ENCODE measurements around the gene TMEM38A.

TMEM38A gene, protein sequence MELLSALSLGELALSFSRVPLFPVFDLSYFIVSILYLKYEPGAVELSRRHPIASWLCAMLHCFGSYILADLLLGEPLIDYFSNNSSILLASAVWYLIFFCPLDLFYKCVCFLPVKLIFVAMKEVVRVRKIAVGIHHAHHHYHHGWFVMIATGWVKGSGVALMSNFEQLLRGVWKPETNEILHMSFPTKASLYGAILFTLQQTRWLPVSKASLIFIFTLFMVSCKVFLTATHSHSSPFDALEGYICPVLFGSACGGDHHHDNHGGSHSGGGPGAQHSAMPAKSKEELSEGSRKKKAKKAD

DNA sequence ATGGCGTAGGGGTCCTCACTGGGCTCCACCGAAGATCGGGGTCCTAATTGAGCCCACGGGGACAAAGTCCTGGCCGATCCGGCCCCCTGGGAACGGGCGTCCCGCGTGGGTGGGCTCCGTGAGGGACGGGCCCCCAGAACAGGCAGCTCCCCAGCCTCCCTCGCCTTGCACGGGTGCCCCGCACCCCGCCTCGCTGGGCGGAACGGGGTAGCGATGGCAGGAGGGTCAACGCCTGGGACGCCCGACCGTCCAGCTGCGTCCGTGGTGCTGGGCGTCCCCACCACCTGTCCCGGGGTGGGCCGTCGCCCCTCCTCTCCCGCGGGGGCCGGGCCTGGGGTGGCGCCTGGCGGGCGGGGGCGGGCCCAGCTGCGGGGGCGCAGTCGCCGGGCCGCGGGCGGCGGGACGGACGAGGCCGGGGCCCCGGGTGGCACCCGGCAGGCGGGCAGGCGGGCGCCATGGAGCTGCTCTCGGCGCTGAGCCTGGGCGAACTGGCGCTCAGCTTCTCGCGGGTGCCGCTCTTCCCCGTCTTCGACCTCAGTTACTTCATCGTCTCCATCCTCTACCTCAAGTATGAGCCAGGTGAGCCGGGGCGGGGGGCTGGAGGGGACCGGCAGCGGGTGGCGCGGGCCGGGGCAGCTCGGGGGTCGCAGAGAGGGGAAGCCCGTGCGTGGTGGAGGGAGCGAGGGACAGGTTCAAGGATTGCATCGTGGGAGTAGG, at the start of gene TMEM38A:
Gene TMEM38A (plus strand): TSS at position 377 of the 717 bp plus-strand sequence. CDS start 79 bp downstream, at position 456.
- no peak for DNase-seq (ENCODE audit: low read depth)
- H3K4me3 ChIP-seq (ENCODE audit: low read depth, low read length): peak within 1 kb of the TSS; percentile 75

DNA sequence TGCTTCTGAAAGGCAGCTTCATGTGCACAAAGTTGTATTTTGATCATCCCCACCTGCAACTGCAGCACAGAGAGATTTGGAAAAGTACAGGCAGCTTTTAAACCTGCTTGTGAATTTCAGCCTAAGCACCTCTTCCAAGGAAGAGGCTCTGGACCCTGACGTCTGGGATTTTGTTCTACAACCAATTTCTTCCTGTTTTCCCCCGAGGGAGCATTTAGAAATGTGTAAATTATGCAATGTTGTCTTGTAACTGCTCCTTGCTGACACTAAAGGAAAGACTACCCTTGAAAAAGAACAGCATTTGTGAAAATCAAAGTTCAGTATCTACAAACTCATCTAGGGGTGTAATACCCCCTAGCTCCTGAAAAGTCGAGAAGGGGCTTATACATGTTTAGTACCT, 48.3 kb upstream of the TMEM38A start:
- no peak overlapping the region for H3K4me3 ChIP-seq (ENCODE audit: low read depth, low read length)
- DNase-seq (ENCODE audit: low read depth): no peak

DNA sequence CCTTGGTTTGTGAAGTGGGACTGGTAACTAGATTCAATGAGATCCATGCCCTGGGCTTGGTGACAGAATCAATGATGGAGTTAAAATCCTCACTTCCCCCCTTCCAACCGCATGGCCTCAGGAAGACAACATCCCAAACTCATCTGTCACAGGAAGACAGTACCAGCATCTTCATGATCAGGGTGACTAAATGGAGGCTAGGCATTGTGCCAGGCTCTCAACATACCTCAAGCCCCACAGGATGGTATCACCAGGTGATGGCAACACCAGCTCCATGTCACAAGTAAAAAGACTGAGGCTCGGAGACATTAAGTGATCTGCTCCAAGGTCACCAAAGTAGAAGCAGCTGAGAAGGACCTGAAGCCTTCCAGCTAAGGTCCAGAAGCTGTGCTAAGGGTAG, 47.1 kb upstream of the TMEM38A start:
- no peak for DNase-seq (ENCODE audit: low read depth)
- H3K4me3 ChIP-seq (ENCODE audit: low read depth, low read length): no peak overlapping the region

DNA sequence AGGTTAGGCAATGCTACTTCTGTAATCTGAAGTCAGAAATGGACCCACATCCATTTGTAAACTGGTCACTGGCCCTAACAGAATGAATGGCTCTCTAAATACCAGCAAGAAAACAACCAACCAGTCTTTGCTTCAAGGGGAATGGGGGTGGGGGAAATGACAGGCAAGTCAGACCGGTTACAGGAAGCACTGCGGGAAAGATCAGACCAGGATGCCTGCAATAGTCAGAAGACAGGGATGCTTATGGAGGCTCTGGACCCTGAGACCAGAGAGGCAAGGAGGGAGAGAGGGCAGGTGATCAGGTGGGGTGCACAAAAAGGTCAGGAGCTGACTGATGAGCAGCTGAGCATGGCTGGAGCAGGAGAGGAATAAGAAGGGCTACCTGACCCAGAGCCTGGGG, 46.0 kb upstream of the TMEM38A start:
- DNase-seq (ENCODE audit: low read depth): no peak
- H3K4me3 ChIP-seq (ENCODE audit: low read depth, low read length): no peak overlapping the region

DNA sequence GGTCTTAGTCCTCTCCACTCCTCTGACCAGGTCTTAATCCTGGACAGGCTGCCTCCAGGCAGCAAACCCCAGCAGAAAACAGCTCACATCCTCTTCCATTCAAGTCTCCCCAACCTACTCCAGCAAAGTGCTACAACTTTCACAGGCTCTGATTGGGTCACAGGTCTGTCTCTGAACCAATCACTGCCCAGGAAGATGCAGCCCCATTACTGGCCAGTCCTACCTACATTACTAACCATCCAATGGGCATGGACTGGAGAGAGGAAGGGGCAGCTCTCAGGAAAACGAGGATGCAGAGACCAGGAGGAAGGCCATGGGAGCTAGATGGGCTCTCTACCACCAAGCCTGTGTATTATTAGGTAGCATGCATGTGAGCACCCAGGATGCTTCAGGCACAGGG, 45.1 kb upstream of the TMEM38A start:
- DNase-seq (ENCODE audit: low read depth): no peak
- H3K4me3 ChIP-seq (ENCODE audit: low read depth, low read length): no peak overlapping the region

DNA sequence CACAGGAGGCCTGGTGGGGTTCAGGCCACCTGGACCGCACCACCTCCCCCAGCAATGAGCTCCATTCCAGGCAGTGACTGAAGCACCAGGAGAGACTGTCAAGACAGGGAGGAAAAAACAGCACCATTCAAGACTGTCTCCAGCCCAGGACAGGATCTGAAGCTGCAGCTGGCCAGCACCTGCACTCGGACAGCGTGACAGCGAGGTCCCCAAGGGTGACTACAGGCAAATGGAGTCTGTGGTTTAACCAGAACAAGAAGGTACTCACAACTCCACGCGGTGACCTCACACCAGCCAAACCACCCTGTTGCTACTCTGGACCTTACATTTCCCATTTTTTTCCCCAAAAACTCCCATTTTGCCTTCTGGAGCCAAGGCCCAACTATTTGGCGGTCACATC, 42.7 kb upstream of the TMEM38A start:
- no peak for DNase-seq (ENCODE audit: low read depth)

DNA sequence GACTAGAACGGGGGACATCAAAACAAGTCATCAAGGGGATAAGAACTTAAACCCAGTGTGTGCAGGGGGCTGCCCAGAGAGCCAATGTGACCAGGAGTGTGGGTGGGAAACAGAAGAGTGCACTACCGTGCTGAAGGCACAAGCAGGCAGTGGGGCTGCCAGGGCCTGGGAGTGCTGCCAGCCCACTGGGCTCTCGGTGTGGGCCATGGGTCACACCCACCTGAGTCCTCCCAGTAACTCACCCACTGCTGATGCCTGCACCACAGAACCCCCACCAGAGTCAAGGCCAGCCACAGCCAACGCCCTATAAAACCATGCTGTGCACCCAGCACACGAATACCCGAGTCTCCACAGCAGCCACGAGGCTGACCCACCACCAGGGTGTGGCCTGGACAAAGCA, 41.5 kb upstream of the TMEM38A start:
- DNase-seq (ENCODE audit: low read depth): no peak
- no peak overlapping the region for H3K4me3 ChIP-seq (ENCODE audit: low read depth, low read length)

More for the DNA sequence above, 42.7 kb upstream of the TMEM38A start:
- no peak overlapping the region for H3K4me3 ChIP-seq (ENCODE audit: low read depth, low read length)

DNA sequence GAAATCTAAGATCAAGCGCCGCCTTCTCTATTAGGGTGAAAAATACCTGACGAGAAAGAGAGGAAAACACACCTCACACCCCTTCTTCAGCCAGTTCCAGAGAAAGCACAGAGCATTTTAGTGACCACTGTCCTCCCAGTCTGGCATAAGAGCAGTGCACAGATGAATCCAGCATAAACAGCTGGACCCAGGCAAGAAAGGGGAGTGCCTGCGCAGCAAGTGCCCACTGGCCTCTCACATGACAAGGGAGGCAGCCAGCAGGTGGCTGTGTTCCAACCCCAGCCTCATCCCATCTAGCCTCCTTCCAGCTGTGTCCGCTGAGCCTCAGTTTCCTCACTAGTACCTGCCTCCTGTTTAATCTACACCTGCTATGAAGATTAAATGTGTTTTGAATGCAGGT, 40.9 kb upstream of the TMEM38A start:
- H3K4me3 ChIP-seq (ENCODE audit: low read depth, low read length): no peak overlapping the region

DNA sequence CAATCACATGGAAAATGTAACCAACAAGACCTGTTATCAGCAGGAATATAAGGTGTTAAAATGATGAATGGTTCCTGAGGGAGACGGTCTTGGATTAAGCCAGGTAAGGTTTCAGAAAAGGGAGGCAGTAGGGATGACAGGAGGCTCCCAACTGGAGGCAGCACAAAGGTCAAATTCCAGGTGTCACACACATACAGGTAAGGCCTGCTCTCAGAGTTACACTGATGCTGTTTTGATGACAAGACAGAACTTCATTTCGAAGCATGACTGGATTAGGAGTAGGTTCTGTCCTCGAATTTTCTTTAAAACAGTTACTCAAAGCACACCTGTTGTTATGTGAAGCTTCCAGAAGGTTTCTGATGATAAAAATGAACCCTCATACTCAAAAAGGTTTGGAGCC, 40.4 kb upstream of the TMEM38A start:
- no peak overlapping the region for H3K4me3 ChIP-seq (ENCODE audit: low read depth, low read length)
- no peak for DNase-seq (ENCODE audit: low read depth)

More for the DNA sequence above, 40.9 kb upstream of the TMEM38A start:
- DNase-seq (ENCODE audit: low read depth): no peak

DNA sequence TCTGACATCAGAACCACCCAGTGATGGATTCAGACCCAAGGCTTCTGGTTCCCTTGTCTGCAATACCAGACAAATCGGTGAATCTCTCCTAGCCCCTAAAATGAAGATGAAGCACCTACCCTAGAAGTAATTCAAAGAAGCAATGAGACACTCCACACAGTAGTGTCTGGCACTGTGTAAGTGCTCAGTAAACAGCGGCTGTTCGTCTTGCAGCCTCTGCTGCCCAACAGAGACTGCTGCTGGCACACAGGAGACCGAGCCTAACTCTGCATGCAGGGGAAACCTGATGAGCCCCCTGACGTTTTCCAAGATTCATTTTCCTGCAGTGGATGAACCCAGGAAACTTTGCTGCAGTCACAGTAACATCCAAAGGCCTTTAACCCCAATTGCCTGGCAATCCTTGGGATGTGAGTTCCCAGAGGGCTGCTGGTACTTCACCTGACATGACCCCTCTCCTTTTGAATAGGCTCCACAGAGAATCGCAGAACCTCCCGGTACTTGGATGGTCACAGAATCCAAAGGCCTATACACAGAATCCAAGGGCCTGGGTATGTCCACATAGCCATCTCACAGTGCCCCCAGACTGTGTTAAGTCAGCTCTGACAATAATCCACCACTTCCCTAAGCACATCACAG, 39.7 kb upstream of the TMEM38A start:
- no peak overlapping the region for H3K4me3 ChIP-seq (ENCODE audit: low read depth, low read length)
- no peak for DNase-seq (ENCODE audit: low read depth)

DNA sequence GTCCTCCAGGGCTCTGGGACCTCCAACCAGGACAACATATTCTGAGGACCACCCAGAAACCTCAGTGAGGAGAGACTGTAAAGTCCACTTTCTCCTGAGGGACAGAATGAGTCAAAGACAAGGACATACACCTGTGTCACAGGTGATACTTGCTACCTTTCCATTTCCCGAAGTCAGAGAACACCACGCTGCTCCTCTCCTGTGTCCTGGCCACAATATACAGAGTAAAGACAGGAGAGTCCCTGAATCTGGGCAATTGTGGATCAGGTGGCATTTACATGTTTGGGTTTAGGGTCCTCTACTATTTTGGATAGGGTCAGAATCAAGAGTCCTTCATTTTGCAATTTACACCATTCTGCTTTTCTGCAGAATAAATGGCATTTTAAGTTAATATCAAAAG, 37.9 kb upstream of the TMEM38A start:
- no peak for DNase-seq (ENCODE audit: low read depth)
- H3K4me3 ChIP-seq (ENCODE audit: low read depth, low read length): no peak overlapping the region

DNA sequence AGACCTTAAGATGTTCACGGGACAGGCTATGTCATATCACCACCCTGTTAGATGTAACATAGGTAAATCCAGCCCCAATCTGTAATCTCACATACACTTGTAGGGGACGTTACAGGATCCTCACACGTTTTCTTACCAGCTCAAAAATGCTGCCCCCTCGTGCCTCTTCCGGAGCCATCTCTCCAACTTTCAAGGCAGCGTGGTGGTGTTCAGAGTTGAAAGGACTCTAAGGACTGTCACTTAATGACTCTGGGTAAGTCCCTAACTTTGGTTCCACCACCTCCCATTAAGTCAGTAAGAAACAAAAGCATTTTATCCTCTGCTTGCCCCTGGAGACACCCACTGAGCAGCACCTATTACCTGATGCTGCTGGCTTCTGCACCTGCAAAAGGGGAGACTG, 37.4 kb upstream of the TMEM38A start:
- DNase-seq (ENCODE audit: low read depth): no peak

DNA sequence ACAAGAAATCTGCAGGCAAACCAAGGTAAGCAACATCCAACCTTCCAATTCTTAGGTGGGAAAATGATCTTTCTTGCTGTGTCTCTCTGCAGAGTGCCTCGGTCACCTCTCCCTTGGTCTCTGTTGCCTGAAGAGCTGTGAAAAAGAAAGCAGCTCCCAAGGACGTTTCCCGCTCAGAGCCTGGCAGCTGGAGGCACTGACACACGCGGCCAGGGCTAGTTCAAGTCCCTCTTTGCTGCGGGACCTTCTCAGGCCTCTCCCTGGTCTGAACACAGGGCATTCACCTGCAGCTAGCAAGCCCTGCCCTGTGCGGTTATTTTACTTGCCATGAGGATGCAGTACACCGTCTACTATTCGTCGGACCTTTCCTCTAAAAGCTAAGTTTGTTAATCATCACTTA, 36.7 kb upstream of the TMEM38A start:
- no peak for DNase-seq (ENCODE audit: low read depth)
- H3K4me3 ChIP-seq (ENCODE audit: low read depth, low read length): no peak overlapping the region

More for the DNA sequence above, 37.4 kb upstream of the TMEM38A start:
- no peak overlapping the region for H3K4me3 ChIP-seq (ENCODE audit: low read depth, low read length)

DNA sequence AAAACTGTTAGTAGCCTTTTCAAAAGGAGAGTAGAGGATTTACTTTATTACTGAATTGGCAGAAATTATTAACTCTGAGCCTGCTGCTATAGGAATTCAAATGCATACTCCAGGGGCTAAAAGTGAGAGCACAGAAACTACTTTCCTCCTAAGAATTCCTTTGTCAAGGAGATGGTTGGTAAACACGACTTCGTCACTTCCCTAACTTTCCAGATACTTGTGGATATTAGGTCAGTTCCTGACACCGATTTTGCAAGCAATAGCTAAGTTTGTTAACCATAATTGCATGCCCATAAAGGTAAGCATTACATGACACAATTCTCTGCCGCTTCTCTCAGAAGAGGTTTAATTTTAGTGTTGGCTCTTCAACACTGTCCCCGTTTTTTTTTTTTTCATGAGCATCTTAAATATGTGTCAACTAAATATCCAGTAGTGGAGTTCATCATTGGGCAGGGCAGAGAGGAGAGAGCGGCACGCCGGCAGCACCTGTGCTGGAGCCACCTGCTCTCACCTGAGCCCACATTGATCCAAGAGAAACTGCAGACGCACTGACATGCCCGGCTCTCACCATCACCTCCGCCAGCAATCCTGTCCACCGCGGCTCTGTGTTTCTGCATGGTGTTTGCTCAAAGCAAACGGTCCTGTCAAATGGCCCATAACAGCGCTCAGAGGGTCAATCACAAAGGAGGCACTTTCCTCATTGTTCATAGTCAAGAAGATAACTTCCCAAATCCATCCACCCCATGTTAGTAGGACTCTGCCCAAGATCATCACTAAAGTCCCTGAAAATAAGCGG, 35.6 kb upstream of the TMEM38A start:
- H3K4me3 ChIP-seq (ENCODE audit: low read depth, low read length): no peak overlapping the region

DNA sequence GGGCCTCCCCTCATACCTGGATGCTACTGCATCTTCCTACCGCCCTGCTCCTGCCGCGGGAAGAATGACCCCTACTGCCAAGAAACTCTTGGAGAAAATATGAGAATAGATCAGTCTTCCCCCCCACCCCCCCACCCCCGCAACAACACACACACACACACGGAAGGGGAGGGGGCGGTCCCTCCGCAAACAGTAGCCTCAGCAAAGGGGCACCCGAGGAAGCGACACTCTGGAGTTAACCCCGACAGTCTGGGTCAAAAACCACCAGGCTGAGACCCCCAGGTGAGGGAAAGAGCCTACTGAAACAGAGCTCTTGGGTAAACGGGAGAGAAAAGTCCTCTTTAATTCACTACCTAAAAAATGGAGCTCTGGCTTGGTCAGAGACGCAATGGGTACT, 34.1 kb upstream of the TMEM38A start:
- no peak for DNase-seq (ENCODE audit: low read depth)
- peak overlapping the region; percentile 98 for H3K4me3 ChIP-seq (ENCODE audit: low read depth, low read length)

More for the DNA sequence above, 35.6 kb upstream of the TMEM38A start:
- no peak for DNase-seq (ENCODE audit: low read depth)

DNA sequence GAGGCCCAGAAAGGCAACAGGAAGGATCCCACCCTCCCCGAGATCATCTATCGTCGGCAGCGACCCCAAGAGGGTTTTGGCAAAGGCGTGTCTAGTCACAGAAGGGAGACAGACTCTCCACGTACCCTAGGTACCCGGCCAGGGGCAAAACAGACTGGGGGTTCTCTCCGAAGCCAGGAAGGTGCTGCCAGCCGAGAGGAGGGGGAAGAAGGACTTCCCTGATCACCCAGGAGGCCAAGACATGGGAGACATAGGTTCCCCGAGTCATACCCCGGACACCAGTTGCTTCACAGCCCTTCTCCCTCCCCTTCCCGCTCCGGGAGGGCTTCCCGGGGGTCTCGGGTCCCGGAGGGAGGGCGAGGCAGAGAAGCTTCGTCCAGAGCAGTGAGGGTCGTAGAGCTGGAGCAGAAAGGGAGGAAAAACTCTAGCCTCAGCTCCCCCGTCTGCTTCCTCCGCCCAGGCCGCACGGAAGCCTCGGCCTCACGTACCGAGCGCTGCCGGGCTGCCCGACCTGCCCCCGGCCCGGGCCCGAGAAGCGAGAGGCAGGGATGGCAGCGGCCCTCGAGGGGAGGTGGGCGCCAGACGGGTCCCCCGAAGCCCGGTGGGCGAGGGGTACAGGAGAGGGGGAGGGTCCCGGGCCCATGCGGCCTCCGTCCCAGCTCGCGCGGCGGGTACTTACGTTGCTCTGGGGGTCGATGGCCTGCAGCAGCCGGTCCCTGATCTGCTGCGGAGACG, 33.6 kb upstream of the TMEM38A start:
- peak overlapping the region; percentile 98 for H3K4me3 ChIP-seq (ENCODE audit: low read depth, low read length)
- DNase-seq (ENCODE audit: low read depth): no peak

DNA sequence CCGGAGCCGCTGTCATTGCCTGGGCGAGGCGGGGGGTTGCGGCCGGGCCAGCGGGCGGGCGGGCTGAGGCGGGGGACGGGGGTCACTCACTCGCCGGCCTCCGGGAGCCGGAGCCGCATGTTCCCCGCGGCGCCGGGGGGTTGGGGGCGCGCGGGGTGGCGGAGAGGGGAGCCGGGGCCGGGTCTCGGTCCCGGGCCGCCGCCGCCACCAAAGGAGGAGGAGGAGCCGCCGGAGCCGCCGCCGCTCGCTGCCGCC, 33.1 kb upstream of the TMEM38A start:
- peak overlapping the region; percentile 98 for H3K4me3 ChIP-seq (ENCODE audit: low read depth, low read length)
- DNase-seq (ENCODE audit: low read depth): no peak

DNA sequence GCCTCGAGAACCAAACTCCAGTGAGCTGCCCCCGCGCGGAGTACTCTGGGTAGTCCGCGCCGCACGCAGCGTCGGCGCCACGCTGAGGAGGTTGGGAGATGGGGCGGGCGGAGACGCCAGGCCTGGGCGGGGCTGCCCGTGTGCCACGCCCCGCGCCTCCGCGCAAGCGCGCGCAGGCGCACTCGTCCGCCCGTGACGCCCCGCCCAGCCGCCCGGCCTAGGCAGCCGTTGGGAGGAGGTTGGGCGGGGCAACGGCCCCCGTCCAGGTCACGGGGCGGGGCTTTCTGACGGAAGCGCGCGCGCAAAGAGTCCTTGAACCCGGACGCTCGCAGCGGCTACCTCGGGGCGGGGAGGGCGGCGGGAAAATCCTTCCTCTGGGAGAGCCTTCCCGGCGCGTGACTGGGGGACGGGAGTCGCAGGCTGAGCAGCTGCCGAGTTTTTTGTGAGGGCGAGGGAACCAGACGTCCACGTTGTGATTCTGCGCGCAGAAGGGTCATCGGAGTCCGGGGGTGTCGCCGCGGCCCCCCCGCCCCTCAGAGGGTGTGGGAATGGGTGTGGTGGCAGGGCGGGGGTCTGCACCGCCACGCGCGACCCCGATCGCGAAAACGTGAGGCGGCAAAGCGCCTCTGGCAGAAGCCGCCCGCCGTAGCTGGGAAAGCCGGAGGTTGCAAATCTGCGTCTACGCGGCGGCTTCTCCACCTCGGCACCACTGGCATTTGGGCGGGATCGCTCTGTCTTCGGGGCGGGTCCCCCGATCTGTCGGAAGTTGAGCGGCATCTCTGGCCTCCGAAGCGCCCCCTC, 32.6 kb upstream of the TMEM38A start, which contains the start of gene MED26:
Gene MED26 (minus strand): TSS at position 22 of the 801 bp plus-strand sequence. CDS start 261 bp downstream, outside the sequence.
- DNase-seq (ENCODE audit: low read depth): peak; percentile 78
- H3K4me3 ChIP-seq (ENCODE audit: low read depth, low read length): peak within 1 kb of the TSS; percentile 98
